Caco-2 (cell line): Measurements from ENCODE around the gene FOXJ3. TPM values are rescaled to one million over a fixed set of nuclear protein-coding genes. Genes with fewer than 3 reads are reported as not detected.

Source experiments
- BruUV-seq: library from RNA; stranded (reverse); fragments of 400-500 nt; replicated peaks from 2 replicates; lab custom pipeline; 2021; lab: Mats Ljungman, UMichigan
- CTCF ChIA-PET: fragments of 300-600 bp; sonication (Branson Sonifier 250); formaldehyde crosslinking; loops from one replicate; lab custom pipeline; 2022; ENCODE audit warnings: antibody characterized with exemption; lab: Charles Lee
- POLR2A ChIA-PET: fragments of 300-600 bp; sonication (Branson Sonifier 250); formaldehyde crosslinking; loops from one replicate; lab custom pipeline; 2022; ENCODE audit warnings: antibody characterized with exemption; lab: Charles Lee
- DNase-seq, 2 experiments: peaks; one replicate each; pipeline versions ENCODE4 v3.0.0 to v3.0.0-alpha.2; 2020 to 2022
- H3K27me3 ChIP-seq: replicated peaks from 2 replicates; pipeline ENCODE4 v1.6.0; 2011; ENCODE audit warnings: low read length; ENCODE audit not compliant: control insufficient read depth, insufficient read depth
- H3K36me3 ChIP-seq: 2 replicates; pipeline ENCODE4 v1.5.1; 2011; ENCODE audit warnings: low read length; ENCODE audit not compliant: control insufficient read depth, insufficient read depth
- H3K4me1 ChIP-seq: fragments of 250-450 bp; sonication (Bioruptor Pico); 2 replicates; pipeline ENCODE4 v1.5.1; 2020; ENCODE audit warnings: mild to moderate bottlenecking
- H3K4me3 ChIP-seq: 2 replicates; pipeline ENCODE4 v1.5.1; 2011; ENCODE audit warnings: low read depth, mild to moderate bottlenecking, control low read depth, low read length
- H3K9me3 ChIP-seq: fragments of 250-450 bp; sonication (Bioruptor Pico); 2 replicates; pipeline ENCODE4 v1.5.1; 2020; ENCODE audit warnings: mild to moderate bottlenecking, moderate library complexity
- H3K27ac Mint-ChIP-seq: one replicate; pipeline ENCODE4 v1.8.0; 2022; ENCODE audit warnings: mixed read lengths; ENCODE audit not compliant: unreplicated experiment
- H3K27me3 Mint-ChIP-seq: one replicate; pipeline ENCODE4 v1.8.0; 2022; ENCODE audit warnings: mixed read lengths; ENCODE audit not compliant: insufficient read depth, unreplicated experiment
- H3K36me3 Mint-ChIP-seq: one replicate; pipeline ENCODE4 v1.8.0; 2022; ENCODE audit warnings: mild to moderate bottlenecking, mixed read lengths; ENCODE audit not compliant: insufficient read depth, unreplicated experiment
- H3K4me1 Mint-ChIP-seq: one replicate; pipeline ENCODE4 v1.8.0; 2022; ENCODE audit warnings: low read depth, mixed read lengths; ENCODE audit not compliant: unreplicated experiment
- H3K4me3 Mint-ChIP-seq: one replicate; pipeline ENCODE4 v1.8.0; 2022; ENCODE audit warnings: mild to moderate bottlenecking, moderate library complexity, mixed read lengths; ENCODE audit not compliant: unreplicated experiment
- H3K9me3 Mint-ChIP-seq: one replicate; pipeline ENCODE4 v1.8.0; 2022; ENCODE audit warnings: mixed read lengths; ENCODE audit not compliant: unreplicated experiment
- CTCF ChIP-seq, 2 experiments: fragments of 200-600 bp in 1 of 2; IDR thresholded peaks; 1 replicate in 1 of 2; 2 replicates in 1 of 2; pipeline versions ENCODE4 v1.5.1 to v1.8.0; 2011 to 2022; ENCODE audit warnings: antibody characterized with exemption in 1 of 2, control low read depth in 1 of 2, inconsistent platforms in 1 of 2, low read depth in 1 of 2, low read length in 1 of 2, mild to moderate bottlenecking in 1 of 2, moderate library complexity in 1 of 2; ENCODE audit not compliant: insufficient read depth in 1 of 2, severe bottlenecking in 1 of 2, unreplicated experiment in 1 of 2
- intact Hi-C: fragments of 100-400 bp; cut with micrococcal nuclease; formaldehyde crosslinking; loops from one replicate; pipeline ENCODE4 v1.10.0; 2022; ENCODE audit not compliant: unreplicated experiment
- total RNA-seq: library from RNA; stranded (reverse); gene quantifications from 2 replicates; pipeline ENCODE4 v1.2.3, GENCODE V29; 2022

The FOXJ3 gene
- total RNA-seq, 1 experiment from 2014 or later: 60.2 TPM

DNA sequence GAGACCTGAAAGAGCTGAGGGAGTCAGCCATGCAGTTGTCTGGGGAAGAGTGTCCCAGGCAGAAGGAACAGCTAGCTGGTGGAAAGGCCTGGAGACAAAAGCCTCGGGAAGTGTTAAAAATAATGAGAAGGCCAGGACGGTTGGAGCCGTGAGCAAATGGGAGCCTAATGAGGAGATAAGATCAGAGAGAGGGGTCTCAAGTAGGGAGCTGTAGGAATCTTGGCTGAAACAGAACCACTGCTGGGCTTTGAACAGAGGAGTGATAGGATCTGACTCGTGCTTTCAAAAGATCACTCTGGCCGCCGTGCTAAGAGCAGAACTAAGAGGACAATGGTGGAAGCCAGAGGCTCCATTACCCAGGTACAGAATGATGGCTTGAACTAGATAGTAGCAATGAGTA, 1.9 kb upstream of the FOXJ3 start:
- BruUV-seq: no TSS peak
- CTCF ChIA-PET: no interaction called here
- H3K27ac Mint-ChIP-seq: peak overlapping the region; percentile 96

DNA sequence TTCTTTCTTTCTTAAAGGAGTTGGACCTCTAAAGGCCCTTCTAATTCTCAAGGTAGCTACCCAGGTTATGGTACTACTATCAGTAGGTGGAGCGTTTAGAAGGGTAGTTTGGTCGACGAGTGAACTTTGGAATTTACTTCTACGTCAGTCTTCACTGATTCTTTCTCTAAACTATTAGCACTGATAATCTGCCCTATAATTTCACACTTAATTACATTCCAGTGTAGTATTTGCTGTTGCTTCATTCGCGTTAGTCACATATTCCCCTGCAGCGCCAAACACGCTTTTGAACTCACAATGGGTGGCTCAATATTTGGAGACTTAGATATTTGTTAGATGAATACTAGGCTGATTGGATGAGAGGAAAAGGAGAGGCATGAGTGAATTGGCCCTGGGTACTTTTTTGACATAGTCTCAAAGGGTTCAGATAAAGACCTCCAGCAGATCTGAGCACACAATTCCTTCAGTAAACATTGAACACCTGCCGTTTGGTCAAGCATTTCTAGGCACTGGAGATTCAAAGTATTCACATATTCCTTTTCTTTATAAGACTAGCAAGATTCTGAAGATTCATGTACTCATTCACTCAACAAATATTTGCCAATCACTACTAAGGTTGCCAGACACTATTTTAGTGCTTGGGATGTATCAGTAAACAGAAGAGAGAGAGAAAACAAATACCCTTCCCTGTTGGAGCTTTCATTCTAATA, 929 bp upstream of the FOXJ3 start:
- no peak for TF ChIP-seq CTCF (IDR thresholded peaks at IDR 0.05; ENCODE audit: insufficient read depth in 1 of 2, low read depth in 1 of 2, low read length in 1 of 2, severe bottlenecking in 1 of 2, unreplicated experiment in 1 of 2)
- peaks cover 26% of the 10 kb centered on the region for H3K36me3 Mint-ChIP-seq
- CTCF ChIA-PET: no interaction called here
- no peaks in the 10 kb centered on the region for H3K9me3 Mint-ChIP-seq
- Histone ChIP-seq H3K36me3 (no peaks in the 10 kb centered on the region), H3K9me3 (no peaks in the 10 kb centered on the region), H3K4me1 (peaks cover 40% of the 10 kb centered on the region), H3K27me3 (no peaks in the 10 kb centered on the region), H3K4me3 (peak overlapping the region; percentile 88)
- POLR2A ChIA-PET: interaction anchor here (0.6 kb wide), 1 partner anchor 468 kb away, joined by 3 read pairs; no protein-coding TSS in a partner anchor
- peak; percentile 79 to 82 for DNase-seq
- H3K27ac Mint-ChIP-seq: peak overlapping the region; percentile 96
- peaks cover 61% of the 10 kb centered on the region for H3K4me1 Mint-ChIP-seq
- no peaks in the 10 kb centered on the region for H3K27me3 Mint-ChIP-seq
- peak overlapping the region; percentile 82 for H3K4me3 Mint-ChIP-seq
- intact Hi-C loops: loop anchor here (2.0 to 5.0 kb wide), 2 partner anchors 45 to 126 kb away; partner anchors contain the start of genes CCDC30 and RIMKLA
- BruUV-seq: TSS peak; percentile 78

More for the DNA sequence above, 1.9 kb upstream of the FOXJ3 start:
- intact Hi-C loops: loop anchor here (5.0 kb wide), 1 partner anchor 125 kb away; the partner anchor contains the start of gene CCDC30
- peaks cover 60% of the 10 kb centered on the region for H3K4me1 Mint-ChIP-seq
- no peak overlapping the region; the same call in 1 of the 2 replicates for H3K4me3 ChIP-seq
- H3K4me1 ChIP-seq: peaks cover 47% of the 10 kb centered on the region
- H3K36me3 Mint-ChIP-seq: peaks cover 26% of the 10 kb centered on the region
- POLR2A ChIA-PET: no interaction called here
- no peaks in the 10 kb centered on the region for H3K27me3 ChIP-seq
- no peak for TF ChIP-seq CTCF (IDR thresholded peaks at IDR 0.05; ENCODE audit: insufficient read depth in 1 of 2, low read depth in 1 of 2, low read length in 1 of 2, severe bottlenecking in 1 of 2, unreplicated experiment in 1 of 2)
- H3K36me3 ChIP-seq: no peaks in the 10 kb centered on the region
- DNase-seq: no peak
- peak overlapping the region; percentile 82 for H3K4me3 Mint-ChIP-seq
- no peaks in the 10 kb centered on the region for H3K9me3 ChIP-seq
- H3K9me3 Mint-ChIP-seq: no peaks in the 10 kb centered on the region
- no peaks in the 10 kb centered on the region for H3K27me3 Mint-ChIP-seq

DNA sequence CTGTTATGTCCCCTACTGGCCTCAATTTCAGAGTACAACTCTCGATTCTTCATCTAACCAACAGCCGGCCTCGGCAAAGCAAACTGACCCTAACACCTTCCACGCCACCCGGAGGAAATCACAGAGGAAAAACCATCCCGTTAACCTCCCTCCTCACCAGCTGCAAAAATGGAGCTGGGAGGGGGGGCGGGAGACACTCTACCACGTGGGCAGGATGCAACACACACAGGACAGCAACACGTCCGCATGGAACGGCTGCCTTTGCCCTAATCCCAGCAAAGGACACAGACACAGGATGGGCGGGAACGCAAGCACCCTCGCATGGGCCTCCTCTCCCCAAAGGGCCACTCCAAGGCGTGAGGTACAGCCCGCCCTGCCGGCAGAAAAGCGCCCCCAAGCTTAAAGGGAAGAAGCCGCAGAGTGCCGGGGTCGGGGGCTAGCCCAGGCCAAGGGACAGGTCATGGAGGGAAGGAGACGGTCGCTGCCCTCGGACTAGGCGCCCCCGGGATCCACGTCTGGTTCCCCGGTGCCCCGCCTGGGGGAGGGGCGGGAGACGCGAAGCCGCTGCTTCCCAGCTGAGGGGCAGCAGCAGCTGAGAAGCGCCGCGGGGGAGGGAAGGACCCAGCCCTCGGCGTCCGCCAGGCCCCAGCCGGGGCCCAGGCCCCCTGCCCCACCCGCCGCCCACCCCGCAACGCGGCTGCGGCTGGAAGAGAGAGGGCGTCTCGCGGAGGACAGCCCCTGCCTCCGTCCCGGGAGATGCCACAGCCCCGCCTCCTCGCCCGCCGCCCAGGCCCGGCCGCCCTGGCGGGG, 590 bp downstream of the FOXJ3 start:
- peak overlapping the region; percentile 85 for H3K27ac Mint-ChIP-seq
- CTCF ChIA-PET: no interaction called here
- Histone ChIP-seq H3K36me3 (no peaks in the 10 kb centered on the region), H3K9me3 (no peaks in the 10 kb centered on the region), H3K27me3 (no peaks in the 10 kb centered on the region), H3K4me3 (peak overlapping the region; percentile 88), H3K4me1 (peaks cover 24% of the 10 kb centered on the region)
- H3K36me3 Mint-ChIP-seq: peaks cover 30% of the 10 kb centered on the region
- peak overlapping the region; percentile 93 for H3K4me3 Mint-ChIP-seq
- BruUV-seq: no TSS peak
- H3K27me3 Mint-ChIP-seq: no peaks in the 10 kb centered on the region
- no peaks in the 10 kb centered on the region for H3K9me3 Mint-ChIP-seq
- TF ChIP-seq CTCF (IDR thresholded peaks at IDR 0.05; ENCODE audit: insufficient read depth in 1 of 2, low read depth in 1 of 2, low read length in 1 of 2, severe bottlenecking in 1 of 2, unreplicated experiment in 1 of 2): no peak
- intact Hi-C loops: loop anchor here (2.0 to 5.0 kb wide), 2 partner anchors 46 to 128 kb away; partner anchors contain the start of genes CCDC30 and RIMKLA
- POLR2A ChIA-PET: interaction anchor here (0.6 to 1.4 kb wide), 2 partner anchors 144 to 433 kb away, joined by 3 to 9 read pairs; partner anchors contain the start of genes C1orf50 and P3H1
- peak; percentile 59 to 74 for DNase-seq
- peaks cover 45% of the 10 kb centered on the region for H3K4me1 Mint-ChIP-seq
